Measurements from ENCODE around the gene NKX1-1. TPM values are rescaled to one million over a fixed set of nuclear protein-coding genes. Genes with fewer than 3 reads are reported as not detected.
A peak's percentile ranks its signal among the peaks of the same experiment; 100 is the strongest.

The NKX1-1 gene
- total and polyA plus RNA-seq, 9 of the 15 experiments (the other 6 are each of a cell fraction or from before 2014, with no cell fraction given), result not detected

- Histone ChIP-seq H3K36me3 (ENCODE audit: control insufficient read depth, insufficient read depth, low read length) (no peaks in the 10 kb centered on the region), H3K4me1 (replicated peaks in 1 of 2; ENCODE audit: control insufficient read depth in 2 of 2, insufficient read depth in 2 of 2, low read length in 2 of 2) (peaks cover 0 to 12% of the 10 kb centered on the region in 2 experiments; a peak in 1 of 5 replicates), H3K9me3 (replicated peaks; ENCODE audit: control insufficient read depth, insufficient read depth, low read depth, low read length) (no peaks in the 10 kb centered on the region), H3K79me2 (ENCODE audit: control insufficient read depth, insufficient read depth, low read length) (no peaks in the 10 kb centered on the region), H3K4me2 (ENCODE audit: insufficient read depth, low read length) (no peak overlapping the region), H3K27ac (ENCODE audit: extremely low read depth, low read depth, low read length) (no peak overlapping the region), H3K27me3 (ENCODE audit: control insufficient read depth in 2 of 2, insufficient read depth in 2 of 2, low read length in 2 of 2) (peaks cover 0 to 61% of the 10 kb centered on the region in 2 experiments; a peak in 3 of 5 replicates), H3K4me3 (no peak overlapping the region), H4K20me1 (replicated peaks; ENCODE audit: control insufficient read depth, insufficient read depth, low read length) (peaks cover 2% of the 10 kb centered on the region; the same call in 1 of the 2 replicates), H3K9me1 (ENCODE audit: control insufficient read depth, insufficient read depth, low read length) (no peaks in the 10 kb centered on the region), H3K9ac (ENCODE audit: insufficient read depth in 1 of 2, low read depth in 2 of 2, low read length in 2 of 2) (no peak overlapping the region), H2AFZ (ENCODE audit: low read depth, low read length) (no peak overlapping the region)
- POLR2A ChIA-PET, result interaction anchor here (0.7 kb wide), 2 partner anchors 16 to 423 kb away, joined by 3 to 5 read pairs; no protein-coding TSS in a partner anchor
- TF ChIP-seq ZNF175 (CRISPR knock-in tag; IDR thresholded peaks at IDR 0.05; ENCODE audit: low read depth) (no peak), JUND (IDR thresholded peaks at IDR 0.05; ENCODE audit: borderline replicate concordance, low read depth, low read length) (no peak), JUND (tag; IDR thresholded peaks at IDR 0.05; ENCODE audit: borderline replicate concordance, low read depth, low read length) (no peak), GATA2 (CRISPR knock-in tag; IDR thresholded peaks at IDR 0.05) (no peak), ZNF133 (CRISPR knock-in tag; IDR thresholded peaks at IDR 0.05) (no peak), SREBF1 (IDR thresholded peaks at IDR 0.05; ENCODE audit: borderline replicate concordance, low read depth, low read length) (no peak), ZBTB26 (CRISPR knock-in tag; IDR thresholded peaks at IDR 0.05) (no peak)
- TF ChIP-seq, protein P1, sequence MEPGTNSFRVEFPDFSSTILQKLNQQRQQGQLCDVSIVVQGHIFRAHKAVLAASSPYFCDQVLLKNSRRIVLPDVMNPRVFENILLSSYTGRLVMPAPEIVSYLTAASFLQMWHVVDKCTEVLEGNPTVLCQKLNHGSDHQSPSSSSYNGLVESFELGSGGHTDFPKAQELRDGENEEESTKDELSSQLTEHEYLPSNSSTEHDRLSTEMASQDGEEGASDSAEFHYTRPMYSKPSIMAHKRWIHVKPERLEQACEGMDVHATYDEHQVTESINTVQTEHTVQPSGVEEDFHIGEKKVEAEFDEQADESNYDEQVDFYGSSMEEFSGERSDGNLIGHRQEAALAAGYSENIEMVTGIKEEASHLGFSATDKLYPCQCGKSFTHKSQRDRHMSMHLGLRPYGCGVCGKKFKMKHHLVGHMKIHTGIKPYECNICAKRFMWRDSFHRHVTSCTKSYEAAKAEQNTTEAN (CRISPR knock-in tag; IDR thresholded peaks at IDR 0.05), result no peak
- BruUV-seq (replicated peaks), result no TSS peak
- in situ Hi-C loops (cut with MboI), result no loop called here
- WGBS (ENCODE audit: insufficient coverage, low coverage, missing lambda C conversion rate), result 0% methylated on average over 18 of the region's 22 CpGs
- FAIRE-seq (no peak), ATAC-seq (no peak), DNase-seq (ENCODE audit: extremely low read depth in 1 of 4, low spot score in 3 of 4) (peak in 1 of 4 experiments; percentile 1)
- intact Hi-C loops (cut with micrococcal nuclease), result no loop called here
- CTCF ChIA-PET (ENCODE audit: low intra/inter-chr PET ratio), result no interaction called here
Observed at GRCh38 chr4:1446502-1447386, 40.5 kb upstream of the NKX1-1 start.

Measured in K562 (cell line).